Brain microvascular endothelial cell (primary cell): ENCODE data around the gene TWIST2.

ENCODE experiments used
- DNase-seq: peaks from one replicate; pipeline ENCODE4 v3.0.0-alpha.2; 2020
- H3K27ac ChIP-seq: fragments of 250-450 bp; sonication (Bioruptor Pico); 2 replicates; pipeline ENCODE4 v1.5.1; 2020; ENCODE audit warnings: mild to moderate bottlenecking, moderate library complexity
- H3K27me3 ChIP-seq: fragments of 250-450 bp; sonication (Bioruptor Pico); replicated peaks from 2 replicates; pipeline ENCODE4 v1.5.1; 2020; ENCODE audit warnings: mild to moderate bottlenecking
- H3K36me3 ChIP-seq: fragments of 250-450 bp; sonication (Bioruptor Pico); replicated peaks from 2 replicates; pipeline ENCODE4 v1.5.1; 2020; ENCODE audit warnings: mild to moderate bottlenecking
- H3K4me3 ChIP-seq: 2 replicates; pipeline ENCODE4 v1.5.1; 2011; ENCODE audit warnings: low read depth, mild to moderate bottlenecking, control low read depth, low read length, moderate library complexity
- CTCF ChIP-seq: IDR thresholded peaks from 2 replicates; pipeline ENCODE4 v1.5.1; 2011; ENCODE audit warnings: low read depth, mild to moderate bottlenecking, moderate library complexity, low read length, control low read depth, inconsistent platforms; ENCODE audit errors: missing control alignments
- in situ Hi-C: cut with HindIII; loops from 2 replicates; pipeline ENCODE4 v1.10.0; 2017; ENCODE audit warnings: low sequenced_read_pairs, low pct_ligation_motif_present

TWIST2 gene

GRCh38 chr2:238817382-238817781 lies 30.5 kb upstream of the TWIST2 start:
- no peak for DNase-seq
- no peaks in the 10 kb centered on the region for H3K27me3 ChIP-seq
- no peak overlapping the region for H3K4me3 ChIP-seq
- in situ Hi-C loops: no loop called here
- no peaks in the 10 kb centered on the region for H3K36me3 ChIP-seq
- H3K27ac ChIP-seq: no peak overlapping the region
- no peak for TF ChIP-seq CTCF

GRCh38 chr2:238817891-238818290 lies 30.0 kb upstream of the TWIST2 start:
- no peaks in the 10 kb centered on the region for H3K27me3 ChIP-seq
- no peak for DNase-seq
- TF ChIP-seq CTCF: no peak
- in situ Hi-C loops: no loop called here
- no peak overlapping the region for H3K4me3 ChIP-seq
- no peaks in the 10 kb centered on the region for H3K36me3 ChIP-seq
- H3K27ac ChIP-seq: no peak overlapping the region

- TF ChIP-seq CTCF: no peak
- H3K27me3 ChIP-seq: no peaks in the 10 kb centered on the region
- H3K36me3 ChIP-seq: no peaks in the 10 kb centered on the region
- H3K27ac ChIP-seq: no peak overlapping the region
- in situ Hi-C loops: no loop called here
- H3K4me3 ChIP-seq: no peak overlapping the region
- no peak for DNase-seq
Observed at GRCh38 chr2:238818561-238818960, 29.3 kb upstream of the TWIST2 start.

GRCh38 chr2:238820197-238820596 lies 27.7 kb upstream of the TWIST2 start:
- Histone ChIP-seq H3K27ac (no peak overlapping the region), H3K4me3 (no peak overlapping the region), H3K27me3 (no peaks in the 10 kb centered on the region), H3K36me3 (no peaks in the 10 kb centered on the region)
- in situ Hi-C loops: no loop called here
- no peak for DNase-seq
- no peak for TF ChIP-seq CTCF

GRCh38 chr2:238820916-238821315 lies 27.0 kb upstream of the TWIST2 start:
- in situ Hi-C loops: no loop called here
- no peak for DNase-seq
- H3K27ac ChIP-seq: no peak overlapping the region
- no peak overlapping the region for H3K4me3 ChIP-seq
- no peak for TF ChIP-seq CTCF
- no peaks in the 10 kb centered on the region for H3K27me3 ChIP-seq
- no peaks in the 10 kb centered on the region for H3K36me3 ChIP-seq

- TF ChIP-seq CTCF: no peak
- no peak for DNase-seq
- in situ Hi-C loops: no loop called here
- no peaks in the 10 kb centered on the region for H3K36me3 ChIP-seq
- no peak overlapping the region for H3K27ac ChIP-seq
- no peaks in the 10 kb centered on the region for H3K27me3 ChIP-seq
- no peak overlapping the region for H3K4me3 ChIP-seq
Observed at GRCh38 chr2:238821391-238821790, 26.5 kb upstream of the TWIST2 start.
